Transverse colon (tissue), 3 donors: ENCODE results near the gene OR2V2.
"Not testable (repeated sequence)": the region's sequence is repeated elsewhere in the genome, so short reads cannot be mapped to it uniquely, and the experiment has no call there.

Experiments used
- CTCF ChIP-seq, 5 experiments: fragments of 200-600 bp in 3 of 5; fragments of 450-650 bp in 2 of 5; sonication (generic) in 3 of 5; IDR thresholded peaks; 1 replicate in 2 of 5; 2 replicates in 3 of 5; pipeline ENCODE4 v1.5.1; 2016 to 2017; ENCODE audit warnings: antibody characterized with exemption in 5 of 5, inconsistent platforms in 3 of 5, mild to moderate bottlenecking in 2 of 5, moderate library complexity in 1 of 5
- POLR2A ChIP-seq: fragments of 450-650 bp; IDR thresholded peaks from one replicate; pipeline ENCODE4 v1.6.1; 2016; ENCODE audit warnings: antibody characterized with exemption, mild to moderate bottlenecking, moderate library complexity

GRCh38 chr5:181160755-181161533, 13.6 kb downstream of the OR2V2 start:
- TF ChIP-seq CTCF (IDR thresholded peaks at IDR 0.05); POLR2A: not testable (repeated sequence)
